HepG2 (cell line): ENCODE data around the gene ZDHHC16. TPM values are rescaled to one million over a fixed set of nuclear protein-coding genes. Genes with fewer than 3 reads are reported as not detected.

Experiments
- GABPB1 ChIP-seq: IDR thresholded peaks from 2 replicates; pipeline ENCODE4 v1.6.1; 2016; ENCODE audit warnings: mild to moderate bottlenecking, missing genetic modification reagents, moderate library complexity, missing compliant biosample characterization
- HNF4A ChIP-seq: sonication (generic); formaldehyde crosslinking; IDR thresholded peaks from 2 replicates; pipeline ENCODE4 v1.4.0; 2020; ENCODE audit warnings: missing genetic modification reagents
- MTF1 ChIP-seq: sonication (generic); formaldehyde crosslinking; IDR thresholded peaks from 2 replicates; pipeline ENCODE4 v1.5.0; 2020; ENCODE audit warnings: missing genetic modification reagents
- MXI1 ChIP-seq: IDR thresholded peaks from 3 replicates; pipeline ENCODE4 v1.6.1; 2012; ENCODE audit warnings: low read depth, low read length, inconsistent platforms, borderline replicate concordance
- RFXAP ChIP-seq: sonication (generic); formaldehyde crosslinking; IDR thresholded peaks from 2 replicates; pipeline ENCODE4 v1.4.0; 2020; ENCODE audit warnings: missing genetic modification reagents, borderline replicate concordance
- SKI ChIP-seq: fragments of 450-650 bp; IDR thresholded peaks from one replicate; pipeline ENCODE4 v1.6.1; 2018; ENCODE audit warnings: mild to moderate bottlenecking; ENCODE audit not compliant: partially characterized antibody
- SMC3 ChIP-seq: IDR thresholded peaks from 2 replicates; pipeline ENCODE4 v1.6.1; 2011; ENCODE audit warnings: low read length, improper control_type of control experiment
- TARDBP ChIP-seq: sonication (generic); formaldehyde crosslinking; IDR thresholded peaks from 2 replicates; pipeline ENCODE4 v1.8.0; 2022; ENCODE audit warnings: mild to moderate bottlenecking, missing genetic modification reagents
- TCF7L2 ChIP-seq: IDR thresholded peaks from 2 replicates; pipeline ENCODE4 v1.6.1; 2011; ENCODE audit warnings: mild to moderate bottlenecking, low read depth, low read length, moderate library complexity
- TGIF2 ChIP-seq: IDR thresholded peaks from 2 replicates; pipeline ENCODE4 v1.6.1; 2016; ENCODE audit warnings: control low read depth, missing compliant biosample characterization
- YEATS2 ChIP-seq: sonication (generic); formaldehyde crosslinking; IDR thresholded peaks from 2 replicates; pipeline ENCODE4 v1.4.0; 2020; ENCODE audit warnings: missing genetic modification reagents, borderline replicate concordance
- ZBTB1 ChIP-seq: sonication (generic); formaldehyde crosslinking; IDR thresholded peaks from 2 replicates; pipeline ENCODE4 v1.4.0; 2020; ENCODE audit warnings: missing genetic modification reagents, borderline replicate concordance
- ZFP36L1 ChIP-seq: sonication (generic); formaldehyde crosslinking; IDR thresholded peaks from 2 replicates; pipeline ENCODE4 v1.8.0; 2022; ENCODE audit warnings: mild to moderate bottlenecking, missing genetic modification reagents, moderate library complexity
- ZNF124 ChIP-seq: sonication (generic); formaldehyde crosslinking; IDR thresholded peaks from 2 replicates; pipeline ENCODE4 v1.4.0; 2020; ENCODE audit warnings: missing genetic modification reagents
- ZNF264 ChIP-seq: sonication (generic); formaldehyde crosslinking; IDR thresholded peaks from 2 replicates; pipeline ENCODE4 v1.4.0; 2020; ENCODE audit warnings: missing genetic modification reagents
- ZNF678 ChIP-seq: sonication (generic); formaldehyde crosslinking; IDR thresholded peaks from 2 replicates; pipeline ENCODE4 v1.4.0; 2020; ENCODE audit warnings: mild to moderate bottlenecking, missing genetic modification reagents
- ZNF772 ChIP-seq: sonication (generic); formaldehyde crosslinking; IDR thresholded peaks from 2 replicates; pipeline ENCODE4 v1.5.0; 2020; ENCODE audit warnings: mild to moderate bottlenecking, missing genetic modification reagents
- ZNF83 ChIP-seq: sonication (generic); formaldehyde crosslinking; IDR thresholded peaks from 2 replicates; pipeline ENCODE4 v1.4.0; 2020; ENCODE audit warnings: missing genetic modification reagents, mild to moderate bottlenecking, borderline replicate concordance
- polyA plus RNA-seq, 8 experiments: library from polyadenylated mRNA; depleted of rRNA in 3 of 8; stranded (reverse) in 7 of 8; unstranded in 1 of 8; fragments of >200 nt; fragmentation: Illumina TruSeq in 4 of 8; extraction: Trizol in 4 of 8; gene quantifications; 2 replicates each; pipeline versions ENCODE4 v1.2.1 to v1.2.3, GENCODE V29; 2011 to 2016; ENCODE audit warnings: low read depth in 4 of 8, missing spikeins in 1 of 8, mixed read lengths in 1 of 8; ENCODE audit not compliant: insufficient read depth in 1 of 8
- total RNA-seq, 5 experiments: library from RNA; depleted of rRNA; stranded (reverse); fragments of >200 nt; fragmentation: Illumina TruSeq; extraction: Trizol; gene quantifications; 2 replicates each; pipeline ENCODE4 v1.2.3, GENCODE V29; 2016; ENCODE audit warnings: low read depth in 1 of 5
- TF ChIP-seq, protein P1 (sequence below): sonication (generic); formaldehyde crosslinking; IDR thresholded peaks from 2 replicates; pipeline ENCODE4 v1.4.0; 2020; ENCODE audit warnings: missing genetic modification reagents
- TF ChIP-seq, protein P2 (sequence below): IDR thresholded peaks from 2 replicates; pipeline ENCODE4 v1.6.1; 2016; ENCODE audit warnings: low read depth, control low read depth
- TF ChIP-seq, protein P3 (sequence below): IDR thresholded peaks from 2 replicates; pipeline ENCODE4 v1.6.1; 2016; ENCODE audit warnings: low read depth, borderline replicate concordance
- TF ChIP-seq, protein P4 (sequence below): sonication (generic); formaldehyde crosslinking; IDR thresholded peaks from 2 replicates; pipeline ENCODE4 v1.4.0; 2020; ENCODE audit warnings: missing genetic modification reagents

Gene ZDHHC16
- total and polyA plus RNA-seq, 2 of the 13 experiments (the other 11 are each of a cell fraction or from before 2014, with no cell fraction given), result 40.8 to 41.8 TPM

DNA sequence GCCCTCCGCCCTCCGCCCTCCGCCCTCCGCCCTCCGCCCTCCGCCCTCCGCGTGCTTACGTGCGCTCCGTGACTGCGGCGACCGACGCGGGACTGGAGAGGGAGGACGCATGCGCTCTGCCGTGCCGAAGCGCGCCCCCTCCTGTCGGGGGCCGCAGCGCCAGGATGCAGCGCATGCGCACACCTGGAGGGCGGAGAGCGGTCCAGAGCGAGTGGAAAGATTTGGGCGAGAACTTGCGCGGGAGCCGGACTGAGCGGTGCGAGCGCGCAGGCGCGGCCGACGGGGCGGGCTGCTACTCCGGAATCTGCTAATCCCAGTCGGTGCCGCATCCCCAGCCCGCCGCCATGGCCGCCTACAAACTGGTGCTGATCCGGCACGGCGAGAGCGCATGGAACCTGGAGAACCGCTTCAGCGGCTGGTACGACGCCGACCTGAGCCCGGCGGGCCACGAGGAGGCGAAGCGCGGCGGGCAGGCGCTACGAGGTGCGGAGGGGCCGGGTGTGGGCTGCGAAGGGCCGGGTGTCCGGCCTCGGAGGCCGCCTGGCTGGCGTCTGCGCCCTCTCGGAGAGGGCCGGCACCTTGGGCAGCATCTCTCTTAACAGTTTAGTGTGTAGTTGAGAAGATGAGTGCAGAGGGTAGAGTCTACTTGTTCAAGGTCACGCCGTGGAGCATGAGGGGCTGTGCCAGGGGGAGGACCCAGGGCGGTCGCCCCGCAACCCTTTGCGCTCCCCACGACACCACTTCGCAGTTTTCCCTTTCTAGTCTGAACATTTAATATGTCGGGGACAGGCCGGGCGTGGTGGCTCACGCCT lies 19.8 kb upstream of the ZDHHC16 start, which contains the start of gene PGAM1 (continued):
- TF ChIP-seq, protein P1, sequence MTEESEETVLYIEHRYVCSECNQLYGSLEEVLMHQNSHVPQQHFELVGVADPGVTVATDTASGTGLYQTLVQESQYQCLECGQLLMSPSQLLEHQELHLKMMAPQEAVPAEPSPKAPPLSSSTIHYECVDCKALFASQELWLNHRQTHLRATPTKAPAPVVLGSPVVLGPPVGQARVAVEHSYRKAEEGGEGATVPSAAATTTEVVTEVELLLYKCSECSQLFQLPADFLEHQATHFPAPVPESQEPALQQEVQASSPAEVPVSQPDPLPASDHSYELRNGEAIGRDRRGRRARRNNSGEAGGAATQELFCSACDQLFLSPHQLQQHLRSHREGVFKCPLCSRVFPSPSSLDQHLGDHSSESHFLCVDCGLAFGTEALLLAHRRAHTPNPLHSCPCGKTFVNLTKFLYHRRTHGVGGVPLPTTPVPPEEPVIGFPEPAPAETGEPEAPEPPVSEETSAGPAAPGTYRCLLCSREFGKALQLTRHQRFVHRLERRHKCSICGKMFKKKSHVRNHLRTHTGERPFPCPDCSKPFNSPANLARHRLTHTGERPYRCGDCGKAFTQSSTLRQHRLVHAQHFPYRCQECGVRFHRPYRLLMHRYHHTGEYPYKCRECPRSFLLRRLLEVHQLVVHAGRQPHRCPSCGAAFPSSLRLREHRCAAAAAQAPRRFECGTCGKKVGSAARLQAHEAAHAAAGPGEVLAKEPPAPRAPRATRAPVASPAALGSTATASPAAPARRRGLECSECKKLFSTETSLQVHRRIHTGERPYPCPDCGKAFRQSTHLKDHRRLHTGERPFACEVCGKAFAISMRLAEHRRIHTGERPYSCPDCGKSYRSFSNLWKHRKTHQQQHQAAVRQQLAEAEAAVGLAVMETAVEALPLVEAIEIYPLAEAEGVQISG (CRISPR knock-in tag), result no peak
- TF ChIP-seq ZFP36L1 (CRISPR knock-in tag), result 0 out of 2 replicates have a peak, but pooled peaks have one; percentile 60
- peak; percentile 80 for TF ChIP-seq GABPB1 (CRISPR knock-in tag)
- no peak for TF ChIP-seq MTF1 (CRISPR knock-in tag)
- TF ChIP-seq SMC3, result no peak
- peak; percentile 43; the same call in 1 of the 3 replicates for TF ChIP-seq MXI1
- TF ChIP-seq TGIF2, result no peak
- no peak for TF ChIP-seq RFXAP (CRISPR knock-in tag)
- TF ChIP-seq ZBTB1 (CRISPR knock-in tag), result no peak
- peak; percentile 16; the same call in 1 of the 2 replicates for TF ChIP-seq ZNF772
- TF ChIP-seq ZNF678 (CRISPR knock-in tag), result no peak
- no peak for TF ChIP-seq SKI
- no peak for TF ChIP-seq HNF4A
- no peak for TF ChIP-seq ZNF83 (CRISPR knock-in tag)
- no peak for TF ChIP-seq ZNF124 (CRISPR knock-in tag)
- TF ChIP-seq TARDBP, result peak; percentile 45; the same call in 1 of the 2 replicates
- TF ChIP-seq, protein P2, sequence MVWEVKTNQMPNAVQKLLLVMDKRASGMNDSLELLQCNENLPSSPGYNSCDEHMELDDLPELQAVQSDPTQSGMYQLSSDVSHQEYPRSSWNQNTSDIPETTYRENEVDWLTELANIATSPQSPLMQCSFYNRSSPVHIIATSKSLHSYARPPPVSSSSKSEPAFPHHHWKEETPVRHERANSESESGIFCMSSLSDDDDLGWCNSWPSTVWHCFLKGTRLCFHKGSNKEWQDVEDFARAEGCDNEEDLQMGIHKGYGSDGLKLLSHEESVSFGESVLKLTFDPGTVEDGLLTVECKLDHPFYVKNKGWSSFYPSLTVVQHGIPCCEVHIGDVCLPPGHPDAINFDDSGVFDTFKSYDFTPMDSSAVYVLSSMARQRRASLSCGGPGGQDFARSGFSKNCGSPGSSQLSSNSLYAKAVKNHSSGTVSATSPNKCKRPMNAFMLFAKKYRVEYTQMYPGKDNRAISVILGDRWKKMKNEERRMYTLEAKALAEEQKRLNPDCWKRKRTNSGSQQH (CRISPR knock-in tag), result no peak
- TF ChIP-seq ZNF264 (CRISPR knock-in tag), result peak; percentile 54; the same call in 1 of the 2 replicates
- no peak for TF ChIP-seq TCF7L2
- TF ChIP-seq YEATS2, result peak; percentile 72; the same call in 1 of the 2 replicates
- TF ChIP-seq, protein P3, sequence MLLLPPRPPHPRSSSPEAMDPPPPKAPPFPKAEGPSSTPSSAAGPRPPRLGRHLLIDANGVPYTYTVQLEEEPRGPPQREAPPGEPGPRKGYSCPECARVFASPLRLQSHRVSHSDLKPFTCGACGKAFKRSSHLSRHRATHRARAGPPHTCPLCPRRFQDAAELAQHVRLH (CRISPR knock-in tag), result peak; percentile 39; the same call in 1 of the 2 replicates
- TF ChIP-seq, protein P4, sequence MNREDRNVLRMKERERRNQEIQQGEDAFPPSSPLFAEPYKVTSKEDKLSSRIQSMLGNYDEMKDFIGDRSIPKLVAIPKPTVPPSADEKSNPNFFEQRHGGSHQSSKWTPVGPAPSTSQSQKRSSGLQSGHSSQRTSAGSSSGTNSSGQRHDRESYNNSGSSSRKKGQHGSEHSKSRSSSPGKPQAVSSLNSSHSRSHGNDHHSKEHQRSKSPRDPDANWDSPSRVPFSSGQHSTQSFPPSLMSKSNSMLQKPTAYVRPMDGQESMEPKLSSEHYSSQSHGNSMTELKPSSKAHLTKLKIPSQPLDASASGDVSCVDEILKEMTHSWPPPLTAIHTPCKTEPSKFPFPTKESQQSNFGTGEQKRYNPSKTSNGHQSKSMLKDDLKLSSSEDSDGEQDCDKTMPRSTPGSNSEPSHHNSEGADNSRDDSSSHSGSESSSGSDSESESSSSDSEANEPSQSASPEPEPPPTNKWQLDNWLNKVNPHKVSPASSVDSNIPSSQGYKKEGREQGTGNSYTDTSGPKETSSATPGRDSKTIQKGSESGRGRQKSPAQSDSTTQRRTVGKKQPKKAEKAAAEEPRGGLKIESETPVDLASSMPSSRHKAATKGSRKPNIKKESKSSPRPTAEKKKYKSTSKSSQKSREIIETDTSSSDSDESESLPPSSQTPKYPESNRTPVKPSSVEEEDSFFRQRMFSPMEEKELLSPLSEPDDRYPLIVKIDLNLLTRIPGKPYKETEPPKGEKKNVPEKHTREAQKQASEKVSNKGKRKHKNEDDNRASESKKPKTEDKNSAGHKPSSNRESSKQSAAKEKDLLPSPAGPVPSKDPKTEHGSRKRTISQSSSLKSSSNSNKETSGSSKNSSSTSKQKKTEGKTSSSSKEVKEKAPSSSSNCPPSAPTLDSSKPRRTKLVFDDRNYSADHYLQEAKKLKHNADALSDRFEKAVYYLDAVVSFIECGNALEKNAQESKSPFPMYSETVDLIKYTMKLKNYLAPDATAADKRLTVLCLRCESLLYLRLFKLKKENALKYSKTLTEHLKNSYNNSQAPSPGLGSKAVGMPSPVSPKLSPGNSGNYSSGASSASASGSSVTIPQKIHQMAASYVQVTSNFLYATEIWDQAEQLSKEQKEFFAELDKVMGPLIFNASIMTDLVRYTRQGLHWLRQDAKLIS (CRISPR knock-in tag), result no peak; the same call in 1 of the 2 replicates
